MM.1S (cell line): ENCODE results near the gene OR1G1.

ENCODE experiments used
- DNase-seq: peaks from one replicate; pipeline ENCODE4 v3.0.0-alpha.2; 2015
- H2AFZ ChIP-seq: fragments of 300-600 bp; sonication (generic); 2 replicates; pipeline ENCODE4 v1.6.0; 2016; ENCODE audit warnings: antibody characterized with exemption, low read length
- H3F3A ChIP-seq: fragments of 300-600 bp; sonication (generic); 2 replicates; pipeline ENCODE4 v1.6.1; 2016; ENCODE audit warnings: mild to moderate bottlenecking, antibody characterized with exemption, low read length, moderate library complexity, mixed read lengths; ENCODE audit not compliant: insufficient read depth
- H3K27ac ChIP-seq: fragments of 300-600 bp; sonication (generic); 2 replicates; pipeline ENCODE4 v1.5.1; 2016; ENCODE audit warnings: mild to moderate bottlenecking, low read length
- H3K27me3 ChIP-seq: fragments of 300-600 bp; sonication (generic); replicated peaks from 2 replicates; pipeline ENCODE4 v1.6.0; 2016; ENCODE audit warnings: low read length; ENCODE audit not compliant: insufficient read depth
- H3K36me3 ChIP-seq: fragments of 300-600 bp; sonication (generic); replicated peaks from 2 replicates; pipeline ENCODE4 v1.6.1; 2016; ENCODE audit warnings: mild to moderate bottlenecking, low read length, mixed read lengths; ENCODE audit not compliant: insufficient read depth
- H3K4me1 ChIP-seq: fragments of 300-600 bp; sonication (generic); 2 replicates; pipeline ENCODE4 v1.6.1; 2016; ENCODE audit warnings: low read length, mixed read lengths
- H3K4me2 ChIP-seq: fragments of 300-600 bp; sonication (generic); 2 replicates; pipeline ENCODE4 v1.6.0; 2016; ENCODE audit warnings: low read depth, low read length
- H3K4me3 ChIP-seq: fragments of 300-600 bp; sonication (generic); 2 replicates; pipeline ENCODE4 v1.5.1; 2016; ENCODE audit warnings: low read length, mixed read lengths
- H3K79me2 ChIP-seq: fragments of 300-600 bp; sonication (generic); 2 replicates; pipeline ENCODE4 v1.6.1; 2016; ENCODE audit warnings: mixed run types, low read length, mixed read lengths
- H3K9ac ChIP-seq: fragments of 300-600 bp; sonication (generic); 2 replicates; pipeline ENCODE4 v1.6.1; 2016; ENCODE audit warnings: low read length, mixed read lengths
- H3K9me2 ChIP-seq: fragments of 300-600 bp; sonication (generic); replicated peaks from 2 replicates; pipeline ENCODE4 v1.6.1; 2016; ENCODE audit warnings: mild to moderate bottlenecking, low read length, mixed read lengths; ENCODE audit not compliant: insufficient read depth
- H3K9me3 ChIP-seq: fragments of 300-600 bp; sonication (generic); replicated peaks from 2 replicates; pipeline ENCODE4 v1.6.1; 2016; ENCODE audit warnings: mild to moderate bottlenecking, low read length, mixed read lengths; ENCODE audit not compliant: insufficient read depth
- H4K20me1 ChIP-seq: fragments of 300-600 bp; sonication (generic); 2 replicates; pipeline ENCODE4 v1.6.1; 2016; ENCODE audit warnings: mild to moderate bottlenecking, low read length, moderate library complexity, mixed read lengths; ENCODE audit not compliant: insufficient read depth
- CTCF ChIP-seq: fragments of 300-600 bp; sonication (generic); IDR thresholded peaks from 2 replicates; pipeline ENCODE4 v1.5.1; 2016; ENCODE audit warnings: antibody characterized with exemption, low read length, mixed read lengths
- EZH2 ChIP-seq: fragments of 300-600 bp; sonication (generic); optimal IDR thresholded peaks from 2 replicates; pipeline ENCODE3; 2017; ENCODE audit warnings: low read depth, mild to moderate bottlenecking, antibody characterized with exemption, low read length, mixed read lengths
- EZH2phosphoT487 ChIP-seq: fragments of 300-600 bp; sonication (generic); IDR thresholded peaks from 2 replicates; pipeline ENCODE4 v1.6.1; 2018; ENCODE audit warnings: antibody characterized with exemption, low read length

Gene OR1G1

GRCh38 chr17:3104322-3104721 lies 23.0 kb downstream of the OR1G1 start, which contains the start of gene OR1D2:
TSS of gene OR1D2 (minus strand) at chr17:3104422. CDS start at chr17:3092996, 11,426 bp downstream.
- H3K4me3 ChIP-seq = no peak within 1 kb of the TSS
- H3K27me3 ChIP-seq = no peaks in the 10 kb centered on the region
- no peaks in the 10 kb centered on the region for H3K9me2 ChIP-seq
- no peaks in the 10 kb centered on the region for H3K9me3 ChIP-seq
- no peak for DNase-seq
- no peaks in the 10 kb centered on the region for H3F3A ChIP-seq
- no peaks in the 10 kb centered on the region for H3K36me3 ChIP-seq
- H3K27ac ChIP-seq = no peak within 1 kb of the TSS
- H2AFZ ChIP-seq = no peak within 1 kb of the TSS
- H3K4me1 ChIP-seq = no peaks in the 10 kb centered on the region
- H4K20me1 ChIP-seq = no peaks in the 10 kb centered on the region
- no peak within 1 kb of the TSS for H3K9ac ChIP-seq
- H3K79me2 ChIP-seq = no peaks in the 10 kb centered on the region
- TF ChIP-seq EZH2 (no peak), CTCF (no peak), EZH2phosphoT487 (no peak)
- H3K4me2 ChIP-seq = no peak within 1 kb of the TSS
